ENCODE measurements around the gene PHTF1.

PHTF1 gene

GRCh38 chr1:113665071-113665470 is 94.2 kb downstream of the PHTF1 start:
- no peak for DNase-seq (ENCODE audit: low spot score)

DNA sequence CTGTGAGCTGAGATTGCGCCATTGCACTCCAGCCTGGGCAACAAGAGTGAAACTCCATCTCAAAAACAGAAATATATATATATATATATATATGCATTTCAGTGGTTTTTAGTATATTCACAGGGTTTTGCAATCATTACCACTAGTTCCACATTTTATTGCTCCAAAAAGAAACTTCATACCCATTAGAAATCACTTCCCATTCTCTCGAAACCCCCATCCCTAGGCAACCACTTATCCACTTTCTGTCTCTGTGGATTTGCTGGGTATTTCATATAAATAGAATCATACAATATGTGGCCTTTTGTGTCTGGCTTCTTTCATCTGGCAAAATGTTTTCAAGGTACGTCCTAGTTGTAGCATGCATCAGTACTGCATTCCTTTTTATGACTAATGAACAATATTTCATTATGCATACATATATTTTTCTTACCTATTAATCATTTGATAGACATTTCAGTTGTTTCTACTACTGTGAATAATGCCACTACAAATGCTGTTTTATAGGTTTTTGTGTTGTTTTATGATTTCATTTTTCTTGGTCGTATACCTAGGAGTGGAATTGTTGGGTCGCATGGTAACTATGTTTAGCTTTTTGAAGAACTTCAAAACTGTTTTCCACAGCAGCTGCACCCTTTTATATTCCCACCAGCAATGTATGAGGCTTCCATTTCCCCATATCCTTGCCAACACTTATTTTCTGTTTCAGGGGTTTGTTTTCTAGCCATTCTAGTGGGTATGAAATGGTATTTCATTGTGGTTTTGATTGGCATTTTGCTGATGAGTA is 95.9 kb downstream of the PHTF1 start:
- no peak for DNase-seq (ENCODE audit: low spot score)

DNA sequence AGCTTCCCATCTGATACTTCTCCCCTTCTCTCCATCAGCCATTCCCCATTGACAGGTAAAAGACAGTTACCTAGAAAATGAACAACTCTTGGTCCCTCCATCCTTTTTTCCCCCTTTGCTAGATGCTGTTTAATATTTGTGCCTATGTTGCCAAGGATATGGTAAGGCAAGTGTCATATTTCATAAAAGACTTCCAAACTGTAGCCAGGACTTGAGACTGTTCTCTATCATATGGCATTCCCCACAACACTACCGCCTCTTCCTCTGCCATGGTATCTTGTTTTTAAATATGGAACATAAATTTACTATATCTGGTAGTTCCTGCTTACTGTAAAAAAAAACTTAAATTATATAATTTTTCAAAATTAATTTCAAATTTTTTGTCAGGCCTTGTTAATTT is 97.2 kb downstream of the PHTF1 start:
- DNase-seq (ENCODE audit: low spot score) = no peak

DNA sequence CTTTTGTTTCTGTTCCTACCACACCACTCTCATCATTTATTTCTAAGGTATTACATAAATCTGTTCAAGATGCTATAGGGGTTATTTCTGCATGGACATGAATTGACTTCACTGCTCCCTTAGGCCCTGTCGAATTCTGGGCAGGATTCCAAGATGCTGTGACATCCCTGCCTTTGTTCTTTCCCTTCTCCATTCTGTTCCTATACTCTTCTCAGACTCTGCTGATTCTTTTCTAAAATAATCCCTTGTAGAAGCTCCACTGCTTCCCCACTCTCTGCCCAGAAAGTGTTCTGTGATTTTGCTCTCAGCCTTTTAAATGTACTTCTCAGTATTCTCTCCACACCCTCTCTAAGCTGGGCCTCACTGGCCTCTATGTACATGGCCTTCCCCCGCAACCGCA is 99.2 kb downstream of the PHTF1 start:
- no peak for DNase-seq (ENCODE audit: low spot score)

DNA sequence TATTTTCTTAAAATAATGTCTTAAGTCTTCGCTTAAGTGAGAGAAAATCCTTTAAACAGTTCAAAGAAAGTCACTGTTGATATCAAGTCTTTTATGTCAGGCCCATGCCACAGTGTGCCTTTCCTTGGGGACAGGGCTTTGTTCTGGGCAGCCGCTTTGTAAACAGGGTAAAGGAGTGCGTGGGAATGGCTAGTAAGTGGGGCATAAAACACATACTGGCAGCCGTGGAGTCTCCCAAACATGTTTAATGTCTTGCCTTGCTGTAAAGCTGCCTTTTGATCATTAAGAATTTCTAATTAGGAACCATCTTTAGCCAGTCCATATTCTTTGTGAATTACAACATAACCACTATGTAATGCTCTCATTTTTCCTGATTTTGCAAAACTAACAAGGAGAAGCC is 99.7 kb downstream of the PHTF1 start:
- no peak for DNase-seq (ENCODE audit: low spot score)

DNA sequence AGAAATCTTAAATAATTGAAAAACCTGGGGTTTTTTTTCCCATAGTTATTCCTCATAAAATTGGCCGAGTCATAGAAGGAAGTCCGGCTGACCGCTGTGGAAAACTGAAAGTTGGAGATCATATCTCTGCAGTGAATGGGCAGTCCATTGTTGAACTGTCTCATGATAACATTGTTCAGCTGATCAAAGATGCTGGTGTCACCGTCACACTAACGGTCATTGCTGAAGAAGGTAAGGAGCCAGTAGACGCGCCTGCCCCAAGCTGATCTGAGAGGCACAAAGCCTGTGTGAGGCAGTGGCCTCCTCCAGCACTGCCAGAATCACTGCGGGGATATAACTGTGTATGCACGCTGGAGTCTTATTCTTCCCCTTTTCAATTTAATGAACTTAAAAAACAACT is 100.3 kb downstream of the PHTF1 start:
- no peak for DNase-seq (ENCODE audit: low spot score)

GRCh38 chr1:113657556-113658063 is 101.7 kb downstream of the PHTF1 start:
- DNase-seq (ENCODE audit: low spot score) = no peak

- DNase-seq (ENCODE audit: low spot score) = no peak
These were observed 102.2 kb downstream of the PHTF1 start for GRCh38 chr1:113657126-113657525.

GRCh38 chr1:113654883-113655282 is 104.4 kb downstream of the PHTF1 start:
- no peak for DNase-seq (ENCODE audit: low spot score)

DNA sequence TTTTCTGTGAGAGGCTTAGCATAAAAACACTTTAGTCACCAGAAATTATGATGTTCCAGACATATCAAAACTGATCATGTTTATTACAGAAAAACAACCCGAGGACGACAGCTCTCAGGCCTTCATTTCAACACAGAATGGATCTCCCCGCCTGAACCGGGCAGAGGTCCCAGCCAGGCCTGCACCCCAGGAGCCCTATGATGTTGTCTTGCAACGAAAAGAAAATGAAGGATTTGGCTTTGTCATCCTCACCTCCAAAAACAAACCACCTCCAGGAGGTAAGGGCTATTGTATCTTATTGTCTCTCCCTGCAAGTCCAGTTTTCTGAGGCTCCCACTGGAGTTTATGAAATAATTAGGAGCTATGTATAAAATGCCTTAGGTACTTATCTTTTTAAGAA is 105.5 kb downstream of the PHTF1 start:
- DNase-seq (ENCODE audit: low spot score) = no peak

GRCh38 chr1:113652771-113653170 is 106.5 kb downstream of the PHTF1 start:
- DNase-seq (ENCODE audit: low spot score) = no peak

GRCh38 chr1:113648478-113648877 is 110.8 kb downstream of the PHTF1 start:
- no peak for DNase-seq (ENCODE audit: low spot score)

DNA sequence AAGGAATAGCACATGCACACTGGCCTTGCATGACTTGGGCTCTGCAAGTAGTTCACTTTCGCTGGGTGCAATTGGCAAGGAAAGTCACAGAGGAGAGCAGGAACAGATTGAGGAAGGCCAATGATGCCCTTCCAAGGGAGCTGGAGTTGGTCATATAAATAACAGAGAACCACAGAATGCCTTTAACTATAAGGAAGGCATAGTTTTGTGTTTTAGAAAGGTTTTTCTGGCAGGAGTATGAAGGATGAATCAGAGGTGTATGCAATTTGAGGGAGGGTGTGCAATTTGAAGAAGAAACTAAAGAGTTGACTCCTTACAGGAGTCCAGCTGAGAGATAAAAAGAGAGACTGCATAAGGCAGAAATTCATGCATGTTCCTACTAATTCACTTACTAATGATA is 112.1 kb downstream of the PHTF1 start:
- no peak for DNase-seq (ENCODE audit: low spot score)
